ENCODE measurements around the gene DHRSX.
"Not testable (repeated sequence)": the region's sequence is repeated elsewhere in the genome, so short reads cannot be mapped to it uniquely, and the experiment has no call there.

DHRSX gene

GRCh38 chrX:2519638-2520037 lies 18.9 kb upstream of the DHRSX start:
- not testable (repeated sequence) for DNase-seq (ENCODE audit: low spot score)

DNA sequence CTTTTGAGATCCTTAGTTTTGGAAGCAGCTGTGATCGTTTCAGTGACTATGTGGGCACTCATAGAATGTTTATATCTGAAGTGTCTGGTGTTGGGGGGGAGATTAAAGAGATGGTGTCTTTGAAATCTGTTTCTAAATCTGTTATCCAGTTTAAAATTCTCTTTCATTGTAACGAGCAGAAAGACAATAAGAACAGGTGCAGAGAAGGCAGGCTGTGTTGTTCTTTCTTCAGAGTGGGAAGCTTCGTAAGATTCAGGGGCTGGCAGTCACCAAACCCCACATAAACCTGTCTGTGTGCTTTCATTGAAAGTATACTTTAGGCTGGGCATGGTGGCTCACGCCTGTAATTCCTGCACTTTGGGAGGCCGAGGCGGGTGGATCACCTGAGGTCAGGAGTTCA lies 16.3 kb upstream of the DHRSX start:
- no peak for DNase-seq (ENCODE audit: low spot score)

DNA sequence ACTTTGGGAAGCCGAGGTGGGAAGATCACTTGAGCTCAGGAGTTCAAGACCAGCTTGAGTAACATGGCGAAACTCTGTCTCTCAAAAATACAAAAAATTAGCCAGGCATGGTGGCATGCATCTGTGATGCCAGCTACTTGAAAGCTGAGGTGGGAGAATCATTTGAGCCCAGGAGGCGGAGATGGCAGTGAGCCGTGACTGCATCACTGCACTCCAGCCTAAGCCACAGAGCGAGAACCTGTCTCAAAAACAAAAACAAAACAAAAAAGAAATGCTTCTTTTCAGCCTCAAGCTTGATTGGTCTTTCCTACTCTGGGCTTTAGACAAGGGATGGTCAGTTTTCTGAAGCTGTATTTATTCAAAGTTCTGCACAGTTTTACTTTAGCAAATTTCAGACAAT lies 15.8 kb upstream of the DHRSX start:
- no peak for DNase-seq (ENCODE audit: low spot score)

GRCh38 chrX:2514131-2514530 lies 13.4 kb upstream of the DHRSX start:
- no peak for DNase-seq (ENCODE audit: low spot score)

- no peak for DNase-seq (ENCODE audit: low spot score)
These were observed 12.4 kb upstream of the DHRSX start for GRCh38 chrX:2513121-2513664.

DNA sequence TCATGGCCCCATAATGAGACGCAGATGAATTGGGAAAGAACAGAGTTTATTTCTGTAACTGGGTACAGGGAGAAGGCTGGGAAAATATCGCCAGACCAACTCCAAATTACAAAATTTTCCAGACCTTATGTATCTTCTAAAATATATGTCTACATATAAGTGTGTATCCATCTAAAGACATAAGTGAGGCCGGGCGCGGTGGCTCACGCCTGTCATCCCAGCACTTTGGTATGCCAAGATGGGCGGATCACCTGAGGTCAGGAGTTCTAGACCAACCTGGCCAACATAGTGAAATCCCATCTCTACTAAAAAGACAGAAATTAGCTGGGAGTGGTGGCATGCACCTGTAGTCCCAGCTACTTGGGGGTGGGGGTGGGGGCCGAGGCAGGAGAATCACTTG lies 11.7 kb upstream of the DHRSX start:
- DNase-seq (ENCODE audit: low spot score): no peak

- DNase-seq (ENCODE audit: low spot score): no peak
These were observed 10.6 kb upstream of the DHRSX start for GRCh38 chrX:2511326-2511725.

DNA sequence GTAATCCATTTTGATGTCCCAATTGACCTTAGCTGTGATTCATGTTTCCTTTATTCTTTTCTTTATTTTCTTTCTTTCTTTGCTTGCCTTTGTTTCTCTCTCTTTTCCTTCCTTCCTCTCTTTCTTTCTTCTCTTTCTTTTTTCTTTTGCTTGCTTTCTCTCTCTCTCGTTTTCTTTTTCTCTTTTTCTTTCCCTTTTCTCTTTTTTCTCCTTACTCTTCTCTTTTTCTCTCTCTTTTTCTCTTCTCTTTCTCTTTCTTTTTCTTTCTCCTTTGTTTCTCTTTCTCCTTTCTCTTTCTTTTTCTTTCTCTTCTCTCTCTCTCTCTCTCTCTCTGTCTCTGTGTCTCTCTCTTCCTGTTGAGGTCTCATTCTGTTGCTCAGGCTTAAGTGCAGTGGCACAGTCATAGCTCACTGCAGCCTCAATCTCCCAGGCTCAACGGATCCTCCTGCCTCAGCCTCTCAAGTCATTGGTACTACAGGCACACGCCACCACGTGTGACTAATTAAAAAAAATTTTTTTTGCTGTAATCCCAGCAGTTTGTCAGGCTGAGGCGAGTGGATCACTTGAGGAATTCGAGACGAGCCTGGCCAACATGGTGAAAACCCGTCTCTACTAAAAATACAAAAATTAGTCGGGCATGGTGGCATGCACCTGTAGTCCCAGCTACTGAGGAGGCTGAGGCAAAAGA lies 8.0 kb upstream of the DHRSX start:
- no peak for DNase-seq (ENCODE audit: low spot score)

- no peak for DNase-seq (ENCODE audit: low spot score)
These were observed 7.3 kb upstream of the DHRSX start for GRCh38 chrX:2507904-2508627.

GRCh38 chrX:2507196-2507595 lies 6.4 kb upstream of the DHRSX start:
- DNase-seq (ENCODE audit: low spot score): no peak

DNA sequence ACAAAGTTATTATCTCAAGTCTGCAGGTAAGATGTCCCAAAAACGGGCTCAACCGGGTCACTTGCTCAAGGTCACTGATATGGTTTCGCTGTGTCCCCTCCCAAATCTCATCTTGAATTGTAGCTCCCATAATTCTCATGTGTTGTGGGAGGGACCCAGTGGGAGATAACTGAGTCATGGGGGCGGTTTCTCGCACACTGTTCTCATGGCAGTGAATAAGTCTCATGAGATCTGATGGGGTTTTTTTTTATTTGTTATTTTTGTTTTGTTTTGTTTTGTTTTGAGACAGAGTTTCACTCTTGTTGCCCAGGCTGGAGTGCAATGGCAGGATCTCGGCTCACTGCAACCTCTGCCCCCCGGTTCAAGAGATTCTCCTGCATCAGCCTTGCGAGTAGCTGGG lies 4.6 kb upstream of the DHRSX start:
- DNase-seq (ENCODE audit: low spot score): not testable (repeated sequence)

- no peak for DNase-seq (ENCODE audit: low spot score)
These were observed 4.0 kb upstream of the DHRSX start for GRCh38 chrX:2504706-2505332.

DNA sequence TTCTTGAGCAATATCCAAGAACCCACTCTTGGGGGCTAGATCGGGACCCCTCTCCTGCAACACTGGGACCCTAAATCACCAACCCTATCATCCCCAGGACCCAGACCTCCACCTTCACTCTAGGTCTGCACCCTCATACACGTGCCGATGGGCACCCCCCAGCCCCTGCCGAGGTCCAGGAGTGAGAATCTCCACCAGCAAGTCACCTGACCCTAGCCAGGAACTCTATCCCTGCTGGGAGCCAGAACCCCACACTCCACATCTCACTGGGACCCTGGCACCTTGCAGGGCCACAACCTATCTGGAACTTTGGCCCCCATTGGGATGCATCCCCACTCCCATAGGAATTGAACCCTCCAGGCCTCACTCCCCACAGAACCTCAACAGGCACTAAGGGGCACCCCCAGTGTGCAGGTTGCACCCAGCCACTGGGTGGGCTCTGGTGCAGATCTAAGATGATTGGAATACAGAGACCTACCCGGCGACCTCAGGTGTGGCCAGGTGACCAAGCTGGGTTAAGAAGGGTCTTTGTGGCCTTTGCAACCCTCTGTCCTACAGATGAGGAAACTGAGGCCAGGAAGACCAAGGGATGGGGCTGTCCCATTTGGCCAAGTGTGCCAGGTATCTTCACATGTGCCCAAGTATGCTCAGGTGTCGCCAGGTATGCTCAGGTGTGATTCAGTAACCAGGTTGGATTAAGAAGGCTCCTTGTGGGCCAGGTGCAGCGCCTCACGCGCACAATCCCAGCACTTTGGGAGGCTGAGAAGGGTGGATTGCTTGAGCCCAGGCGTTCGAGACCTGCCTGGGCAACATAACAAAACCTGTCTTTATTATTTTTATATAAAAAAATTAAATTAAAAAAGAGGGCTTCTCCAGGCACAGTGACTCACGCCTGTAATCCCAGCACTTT lies 3.1 kb upstream of the DHRSX start:
- no peak for DNase-seq (ENCODE audit: low spot score)

DNA sequence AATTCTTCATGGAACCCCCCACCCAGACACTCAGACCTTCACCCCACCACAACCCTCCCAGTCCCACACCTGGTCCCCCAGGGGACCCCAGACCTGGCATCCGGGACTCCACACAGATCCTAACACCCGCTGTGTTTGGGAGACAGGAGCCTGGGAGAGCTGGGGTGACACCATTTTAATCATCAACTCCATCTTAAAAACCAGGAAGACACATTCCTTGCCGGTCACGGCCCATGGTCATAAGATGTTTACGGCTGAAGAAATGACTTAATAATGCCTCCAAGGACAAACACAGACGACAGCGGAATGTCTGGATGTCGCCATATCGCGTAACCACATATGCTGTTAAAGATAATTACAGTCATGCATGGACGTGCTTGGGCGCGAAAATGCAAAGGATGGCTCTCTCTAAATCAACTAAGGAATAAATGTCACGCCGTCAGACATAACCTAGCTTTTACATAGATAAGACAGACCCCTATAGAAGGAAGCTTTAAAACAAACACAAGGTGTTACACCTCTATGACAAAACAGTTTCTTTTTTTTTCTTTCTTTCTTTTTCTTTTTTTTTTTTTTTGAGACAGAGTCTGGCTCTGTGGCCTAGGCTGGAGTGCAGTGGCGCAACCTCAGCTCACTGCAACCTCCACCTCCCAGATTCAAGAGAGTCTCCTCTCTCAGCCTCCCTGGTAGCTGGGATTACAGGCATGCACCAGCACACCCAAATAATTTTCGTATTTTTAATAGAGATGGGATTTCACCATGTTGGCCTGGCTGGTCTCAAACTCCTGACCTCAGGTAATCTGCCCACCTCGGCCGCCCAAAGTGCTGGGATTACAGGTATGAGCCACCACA lies 2.1 kb upstream of the DHRSX start:
- DNase-seq (ENCODE audit: low spot score): no peak

DNA sequence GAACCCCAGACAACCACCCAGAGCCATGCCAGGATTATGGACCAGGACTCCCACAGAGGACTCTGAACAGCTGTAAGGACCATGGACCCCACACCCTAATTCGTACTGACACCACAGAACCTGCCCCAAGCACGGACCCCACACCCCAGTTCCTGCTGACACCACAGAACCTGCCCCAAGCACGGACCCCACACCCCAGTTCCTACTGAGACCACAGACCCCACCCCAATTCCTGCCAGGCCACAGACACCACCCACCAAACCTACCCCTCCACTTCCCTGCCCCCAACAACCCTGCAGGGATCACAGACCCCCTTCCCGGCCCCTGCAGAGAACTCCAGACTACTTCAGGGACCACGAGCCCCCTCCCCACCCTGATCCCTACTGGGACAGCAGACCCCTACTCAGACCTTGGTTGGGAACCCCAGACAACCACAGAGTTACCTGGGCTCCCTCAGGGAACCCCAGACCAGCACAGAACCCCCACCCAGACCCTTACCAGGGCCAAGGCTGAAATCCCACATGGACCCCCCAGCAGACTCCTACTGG lies 1.4 kb upstream of the DHRSX start:
- DNase-seq (ENCODE audit: low spot score): no peak

- DNase-seq (ENCODE audit: low spot score): no peak
These were observed 855 bp upstream of the DHRSX start for GRCh38 chrX:2501559-2502102.

DNA sequence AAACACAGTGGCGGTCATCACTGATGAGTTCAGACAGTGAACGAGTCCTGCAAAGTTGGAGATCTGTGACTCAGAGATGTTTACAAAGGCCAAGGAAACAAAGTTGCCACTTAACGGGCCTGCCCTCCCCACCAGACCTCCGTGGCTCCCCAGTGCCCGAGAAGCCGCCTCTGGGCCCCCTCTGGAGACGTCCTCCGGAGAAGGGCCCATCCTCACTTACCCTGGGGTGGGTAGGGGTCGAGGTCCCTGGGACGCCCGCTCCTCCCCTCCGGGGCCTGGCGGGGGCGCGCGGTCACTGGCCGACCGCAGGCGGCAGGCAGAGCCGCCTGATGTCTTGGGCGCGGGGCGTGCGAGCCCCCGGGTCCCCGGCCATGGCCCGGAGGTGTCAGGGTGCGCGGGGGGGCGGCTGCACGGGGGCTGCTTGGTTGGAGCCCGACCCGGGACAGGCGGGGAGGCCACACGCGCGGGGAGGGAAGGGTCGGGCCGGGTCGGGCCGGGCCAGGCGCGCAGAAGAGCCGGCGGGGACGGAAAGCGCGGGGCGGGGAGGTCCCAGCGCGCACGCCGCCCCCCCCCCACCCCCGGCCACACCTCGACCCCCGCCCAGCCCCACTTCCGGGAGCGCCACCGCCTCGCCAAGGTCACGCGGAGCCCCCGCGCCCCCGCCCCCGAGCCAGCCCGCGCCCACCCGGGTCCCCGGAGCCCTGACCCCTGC lies 529 bp downstream of the DHRSX start:
- DNase-seq (ENCODE audit: low spot score): peak; percentile 16

GRCh38 chrX:2499507-2499906 lies 1.3 kb downstream of the DHRSX start:
- DNase-seq (ENCODE audit: low spot score): no peak

GRCh38 chrX:2498781-2499302 lies 1.9 kb downstream of the DHRSX start:
- DNase-seq (ENCODE audit: low spot score): no peak

Data from CD4-positive, alpha-beta T cell treated with Interleukin-15 for 4 hours (primary cell).